Measurements from ENCODE around the gene KIAA1328.

Gene KIAA1328

GRCh38 chr18:36817039-36817438 is 11.9 kb upstream of the KIAA1328 start:
- Mint-ChIP-seq H3K27me3 (ENCODE audit: low read depth) (no peaks in the 10 kb centered on the region), H3K27ac (no peak overlapping the region), H3K36me3 (ENCODE audit: low read depth) (peaks cover 55% of the 10 kb centered on the region), H3K4me1 (no peaks in the 10 kb centered on the region), H3K4me3 (no peak overlapping the region), H3K9me3 (no peaks in the 10 kb centered on the region)
- TF ChIP-seq, protein P1, sequence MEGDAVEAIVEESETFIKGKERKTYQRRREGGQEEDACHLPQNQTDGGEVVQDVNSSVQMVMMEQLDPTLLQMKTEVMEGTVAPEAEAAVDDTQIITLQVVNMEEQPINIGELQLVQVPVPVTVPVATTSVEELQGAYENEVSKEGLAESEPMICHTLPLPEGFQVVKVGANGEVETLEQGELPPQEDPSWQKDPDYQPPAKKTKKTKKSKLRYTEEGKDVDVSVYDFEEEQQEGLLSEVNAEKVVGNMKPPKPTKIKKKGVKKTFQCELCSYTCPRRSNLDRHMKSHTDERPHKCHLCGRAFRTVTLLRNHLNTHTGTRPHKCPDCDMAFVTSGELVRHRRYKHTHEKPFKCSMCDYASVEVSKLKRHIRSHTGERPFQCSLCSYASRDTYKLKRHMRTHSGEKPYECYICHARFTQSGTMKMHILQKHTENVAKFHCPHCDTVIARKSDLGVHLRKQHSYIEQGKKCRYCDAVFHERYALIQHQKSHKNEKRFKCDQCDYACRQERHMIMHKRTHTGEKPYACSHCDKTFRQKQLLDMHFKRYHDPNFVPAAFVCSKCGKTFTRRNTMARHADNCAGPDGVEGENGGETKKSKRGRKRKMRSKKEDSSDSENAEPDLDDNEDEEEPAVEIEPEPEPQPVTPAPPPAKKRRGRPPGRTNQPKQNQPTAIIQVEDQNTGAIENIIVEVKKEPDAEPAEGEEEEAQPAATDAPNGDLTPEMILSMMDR (IDR thresholded peaks at IDR 0.05; ENCODE audit: unreplicated experiment in 3 of 3), result no peak

GRCh38 chr18:36818652-36819051 is 10.3 kb upstream of the KIAA1328 start:
- H3K4me1 Mint-ChIP-seq, result no peaks in the 10 kb centered on the region
- no peaks in the 10 kb centered on the region for H3K27me3 Mint-ChIP-seq (ENCODE audit: low read depth)
- H3K27ac Mint-ChIP-seq, result no peak overlapping the region
- TF ChIP-seq, protein P1 (IDR thresholded peaks at IDR 0.05; ENCODE audit: unreplicated experiment in 3 of 3), result no peak
- H3K36me3 Mint-ChIP-seq (ENCODE audit: low read depth), result peaks cover 48% of the 10 kb centered on the region
- no peaks in the 10 kb centered on the region for H3K9me3 Mint-ChIP-seq
- H3K4me3 Mint-ChIP-seq, result no peak overlapping the region

DNA sequence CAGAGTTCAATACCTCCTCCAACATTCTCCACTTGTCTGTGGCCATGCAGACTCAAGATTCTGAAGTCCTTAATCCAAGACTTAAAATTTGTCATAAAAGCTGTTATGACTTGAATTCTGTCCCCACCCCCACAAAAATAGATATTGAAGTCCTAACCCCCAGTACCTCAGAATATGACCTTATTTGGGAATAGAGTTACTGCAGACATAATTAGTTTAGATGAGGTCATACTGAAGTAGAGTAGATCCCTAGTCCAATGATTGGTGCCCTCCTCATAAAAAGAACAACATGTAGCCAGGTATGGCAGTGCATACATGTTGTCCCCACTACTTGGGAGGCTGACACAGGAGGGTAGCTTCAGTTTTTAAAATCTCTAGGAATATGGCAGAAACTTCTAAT is 9.3 kb upstream of the KIAA1328 start:
- Mint-ChIP-seq H3K36me3 (ENCODE audit: low read depth) (peaks cover 48% of the 10 kb centered on the region), H3K27me3 (ENCODE audit: low read depth) (no peaks in the 10 kb centered on the region), H3K4me1 (no peaks in the 10 kb centered on the region), H3K9me3 (no peaks in the 10 kb centered on the region), H3K27ac (no peak overlapping the region), H3K4me3 (no peak overlapping the region)
- TF ChIP-seq, protein P1 (IDR thresholded peaks at IDR 0.05; ENCODE audit: unreplicated experiment in 3 of 3), result no peak

DNA sequence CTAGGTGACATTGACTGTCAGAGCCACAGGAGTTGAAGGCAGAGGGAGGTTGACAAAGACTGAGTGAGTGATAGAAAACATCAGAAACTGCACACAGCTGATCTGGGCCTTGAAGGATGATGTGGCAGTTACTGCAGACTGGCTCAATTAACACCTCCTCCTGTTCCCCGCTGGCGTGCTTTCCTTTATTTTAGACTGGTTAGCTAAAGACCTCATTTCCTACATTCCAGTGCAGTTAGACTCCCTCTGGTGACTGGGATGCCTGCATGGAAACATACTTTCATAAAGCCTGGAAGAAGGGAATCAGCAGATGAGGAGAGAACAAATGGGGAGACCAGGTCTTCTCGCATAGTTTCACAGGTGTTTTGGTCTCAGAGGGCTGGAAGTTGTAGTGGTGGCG is 7.2 kb upstream of the KIAA1328 start:
- Mint-ChIP-seq H3K36me3 (ENCODE audit: low read depth) (peaks cover 49% of the 10 kb centered on the region), H3K9me3 (no peaks in the 10 kb centered on the region), H3K27me3 (ENCODE audit: low read depth) (no peaks in the 10 kb centered on the region), H3K4me1 (no peaks in the 10 kb centered on the region), H3K27ac (no peak overlapping the region), H3K4me3 (no peak overlapping the region)
- TF ChIP-seq, protein P1 (IDR thresholded peaks at IDR 0.05; ENCODE audit: unreplicated experiment in 3 of 3), result no peak

DNA sequence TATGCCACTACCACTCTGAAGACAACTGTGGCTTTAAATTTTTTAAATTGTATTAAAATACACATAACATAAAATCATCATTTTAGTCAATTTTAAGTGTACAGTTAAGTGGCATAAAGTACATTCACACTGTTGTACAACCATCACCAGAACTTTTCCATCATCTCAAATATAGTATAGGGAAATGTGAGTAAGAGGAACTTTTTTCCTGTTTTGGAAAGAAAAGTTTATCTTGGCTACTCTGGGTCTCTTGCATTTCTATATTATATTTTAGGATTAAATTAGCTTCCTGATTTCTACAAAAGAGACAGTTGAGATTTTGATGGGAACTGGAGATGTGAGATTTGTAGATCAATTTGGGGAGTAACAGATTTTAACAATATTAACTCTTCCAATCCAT is 3.4 kb upstream of the KIAA1328 start:
- peaks cover 23% of the 10 kb centered on the region for H3K4me1 Mint-ChIP-seq
- H3K27me3 Mint-ChIP-seq (ENCODE audit: low read depth), result no peaks in the 10 kb centered on the region
- no peaks in the 10 kb centered on the region for H3K9me3 Mint-ChIP-seq
- H3K4me3 Mint-ChIP-seq, result no peak overlapping the region
- TF ChIP-seq, protein P1 (IDR thresholded peaks at IDR 0.05; ENCODE audit: unreplicated experiment in 3 of 3), result no peak
- H3K36me3 Mint-ChIP-seq (ENCODE audit: low read depth), result peaks cover 40% of the 10 kb centered on the region
- no peak overlapping the region for H3K27ac Mint-ChIP-seq

DNA sequence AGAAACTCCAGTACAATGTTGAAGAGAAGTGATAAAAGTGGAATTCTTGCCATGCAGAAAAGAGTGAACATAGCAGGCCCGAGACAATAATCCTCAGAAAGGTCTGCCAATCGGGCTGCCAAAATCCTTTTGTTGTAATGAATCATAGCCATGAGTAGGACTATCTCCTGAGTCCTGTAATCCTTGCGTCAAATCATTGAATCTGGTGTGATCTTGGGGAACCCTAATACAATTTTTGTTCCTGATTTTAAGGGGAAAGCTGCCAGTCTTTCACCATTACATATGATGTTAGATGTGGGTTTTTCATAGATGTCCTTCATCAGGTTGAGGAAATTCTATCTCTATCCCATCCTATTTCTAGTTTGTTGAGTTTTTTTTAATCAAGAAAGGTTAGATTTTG is 2.4 kb upstream of the KIAA1328 start:
- no peaks in the 10 kb centered on the region for H3K9me3 Mint-ChIP-seq
- peak overlapping the region in 1 of 3 experiments; percentile 58 for H3K4me3 Mint-ChIP-seq
- peaks cover 34% of the 10 kb centered on the region for H3K36me3 Mint-ChIP-seq (ENCODE audit: low read depth)
- H3K27me3 Mint-ChIP-seq (ENCODE audit: low read depth), result no peaks in the 10 kb centered on the region
- H3K27ac Mint-ChIP-seq, result no peak overlapping the region
- peaks cover 27% of the 10 kb centered on the region for H3K4me1 Mint-ChIP-seq
- TF ChIP-seq, protein P1 (IDR thresholded peaks at IDR 0.05; ENCODE audit: unreplicated experiment in 3 of 3), result no peak
